Right ventricle myocardium inferior (tissue), 1 donor: ENCODE results near the gene SASS6. TPM values are rescaled to one million over a fixed set of nuclear protein-coding genes. Genes with fewer than 3 reads are reported as not detected.

ENCODE experiments used
- ATAC-seq: fragments of 200-7000 bp; cut with Tn5 transposase; one replicate; pipeline ENCODE4 v1.9.1; 2020; ENCODE audit warnings: mild to moderate bottlenecking, moderate library complexity
- DNase-seq: peaks from one replicate; pipeline ENCODE4 v3.0.0; 2021; ENCODE audit errors: missing footprints
- intact Hi-C: fragments of 100-400 bp; cut with DNase I; formaldehyde crosslinking; loops from one replicate; pipeline ENCODE4 v1.11.0; 2022
- long read RNA-seq: library from polyadenylated mRNA; unstranded; transcript quantifications from one replicate; pipeline ENCODE4 v2.0.0, GENCODE V29; 2021
- total RNA-seq: library from RNA; stranded (reverse); fragmentation: NEBNext Ultra II Directional; extraction: Animal tissue kit (Norgen Biotek cat#: 25700); gene quantifications from one replicate; pipeline ENCODE4 v1.2.1, GENCODE V29; 2021
- donor health status: DM: no; HTN: yes; CAD: no; lungs with severe emphysema.

The SASS6 gene, protein sequence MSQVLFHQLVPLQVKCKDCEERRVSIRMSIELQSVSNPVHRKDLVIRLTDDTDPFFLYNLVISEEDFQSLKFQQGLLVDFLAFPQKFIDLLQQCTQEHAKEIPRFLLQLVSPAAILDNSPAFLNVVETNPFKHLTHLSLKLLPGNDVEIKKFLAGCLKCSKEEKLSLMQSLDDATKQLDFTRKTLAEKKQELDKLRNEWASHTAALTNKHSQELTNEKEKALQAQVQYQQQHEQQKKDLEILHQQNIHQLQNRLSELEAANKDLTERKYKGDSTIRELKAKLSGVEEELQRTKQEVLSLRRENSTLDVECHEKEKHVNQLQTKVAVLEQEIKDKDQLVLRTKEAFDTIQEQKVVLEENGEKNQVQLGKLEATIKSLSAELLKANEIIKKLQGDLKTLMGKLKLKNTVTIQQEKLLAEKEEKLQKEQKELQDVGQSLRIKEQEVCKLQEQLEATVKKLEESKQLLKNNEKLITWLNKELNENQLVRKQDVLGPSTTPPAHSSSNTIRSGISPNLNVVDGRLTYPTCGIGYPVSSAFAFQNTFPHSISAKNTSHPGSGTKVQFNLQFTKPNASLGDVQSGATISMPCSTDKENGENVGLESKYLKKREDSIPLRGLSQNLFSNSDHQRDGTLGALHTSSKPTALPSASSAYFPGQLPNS
- 2.2 TPM for total RNA-seq
- long read RNA-seq, partial matches to known transcripts: 0 of 3 reads
- long read RNA-seq, other reads (novel, unspliced or antisense): 0 of 3 reads

DNA sequence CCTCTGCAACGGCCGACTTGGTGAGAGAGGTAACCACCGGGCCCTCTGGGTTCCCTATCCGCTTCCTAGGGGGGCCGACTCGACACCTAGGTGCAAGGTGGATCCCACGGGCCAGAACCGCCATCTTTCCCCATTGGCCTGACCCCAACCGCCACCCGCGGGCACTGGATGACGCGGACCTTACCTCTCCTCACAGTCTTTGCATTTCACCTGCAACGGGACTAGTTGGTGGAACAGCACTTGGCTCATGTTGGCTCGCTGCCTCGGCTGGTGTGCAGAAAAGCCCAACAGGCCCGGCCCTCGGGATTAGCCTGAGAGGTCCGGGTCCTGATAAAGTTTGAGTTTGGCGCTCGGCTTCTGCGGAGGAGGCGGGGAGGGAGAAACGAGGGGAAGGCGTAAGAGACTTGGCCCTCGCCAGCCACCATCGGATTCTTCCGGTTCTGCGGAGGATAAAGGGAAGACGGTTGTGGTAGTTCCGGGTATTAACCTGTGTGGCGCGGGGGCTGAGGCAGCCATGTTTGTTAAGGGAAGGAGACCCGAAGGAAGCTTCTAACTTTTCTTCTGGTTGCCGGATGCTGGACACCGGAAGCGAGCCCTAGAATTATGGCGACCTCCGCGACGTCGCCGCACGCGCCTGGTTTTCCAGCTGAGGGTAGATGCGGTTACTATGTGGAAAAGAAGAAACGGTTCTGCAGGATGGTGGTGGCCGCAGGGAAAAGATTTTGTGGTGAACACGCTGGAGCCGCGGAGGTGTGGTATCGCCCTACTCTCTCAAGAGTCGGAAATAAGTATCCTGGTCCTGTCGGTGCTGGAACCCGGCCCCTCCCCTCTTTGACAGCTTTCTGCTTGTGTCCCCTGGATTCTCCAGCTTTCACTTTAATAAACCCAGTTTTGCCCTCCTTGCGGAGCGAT is at the start of gene SASS6, which contains the start of gene TRMT13:
SASS6 (minus strand) TSS at position 365 of the 912 bp plus-strand sequence; CDS start at position 249, 116 bp downstream.
TRMT13 (plus strand) TSS at position 598 of the 912 bp plus-strand sequence; CDS start at position 604, 6 bp downstream.
- DNase-seq (peak; percentile 98), ATAC-seq (peak; percentile 100)
- intact Hi-C loops: loop anchor here (5.0 to 10.0 kb wide), 3 partner anchors 134 to 762 kb away; partner anchors contain the start of genes EXTL2, RTCA and SLC30A7

GRCh38 chr1:100178091-100178490 is 45.4 kb upstream of the SASS6 start, which contains the start of gene LRRC39:
Gene LRRC39, minus strand, starts transcription at chr1:100178256. Its CDS starts 9,740 bp downstream, at chr1:100168516.
- DNase-seq (no peak), ATAC-seq (peak; percentile 67)
- intact Hi-C loops: loop anchor here (5.0 kb wide), 2 partner anchors 39 to 89 kb away; partner anchors contain the start of gene RTCA

- ATAC-seq: no peak
- no peak for DNase-seq
- intact Hi-C loops: loop anchor here (5.0 kb wide), 2 partner anchors 40 to 90 kb away; partner anchors contain the start of gene RTCA
Measured at GRCh38 chr1:100177295-100178041, 44.7 kb upstream of the SASS6 start.

- DNase-seq (no peak), ATAC-seq (no peak)
- intact Hi-C loops: no loop called here
Measured at GRCh38 chr1:100168051-100168450, 35.3 kb upstream of the SASS6 start.

- no peak for ATAC-seq
- intact Hi-C loops: no loop called here
- no peak for DNase-seq
Measured at GRCh38 chr1:100164702-100165101, 32.0 kb upstream of the SASS6 start.

DNA sequence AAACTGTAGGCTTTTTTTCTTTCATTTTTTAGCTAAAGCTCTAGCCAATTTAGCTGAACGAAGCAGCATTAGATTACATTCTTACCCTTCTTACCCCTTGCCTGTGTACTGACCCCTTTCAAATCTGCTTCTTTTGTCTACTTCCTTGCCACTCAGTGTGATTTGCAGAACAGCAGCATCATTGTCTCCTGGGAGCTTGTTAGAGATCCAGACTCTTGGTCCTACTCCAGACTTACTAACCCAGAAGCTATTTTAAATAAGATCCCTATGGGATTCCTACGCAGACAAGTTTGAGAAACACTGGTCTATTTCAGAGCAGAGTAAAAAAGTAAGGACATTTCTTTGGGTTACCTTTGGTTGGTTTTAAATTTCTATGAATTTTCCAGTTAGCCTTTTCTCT is 31.5 kb upstream of the SASS6 start:
- ATAC-seq: peak; percentile 67
- intact Hi-C loops: no loop called here
- no peak for DNase-seq

GRCh38 chr1:100162881-100163280 is 30.2 kb upstream of the SASS6 start:
- intact Hi-C loops: no loop called here
- ATAC-seq: no peak
- no peak for DNase-seq

DNA sequence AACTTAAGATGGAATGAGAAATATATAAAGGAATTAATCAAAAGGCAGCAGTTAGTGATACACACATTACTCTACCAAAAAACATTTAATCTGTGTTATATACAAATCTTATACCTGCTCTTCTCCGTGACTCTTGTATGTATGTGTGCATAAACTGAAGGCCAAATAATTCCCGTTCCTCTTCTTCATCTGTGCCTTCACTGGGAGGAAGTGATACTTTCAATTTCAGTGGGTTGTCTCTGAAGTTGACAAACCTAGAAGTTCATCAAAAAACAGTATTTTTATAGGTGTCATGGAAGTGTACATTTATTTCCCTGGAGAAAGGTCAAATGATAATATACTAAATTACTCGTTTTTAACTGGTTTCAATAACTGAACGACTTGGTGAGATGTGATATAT is 19.5 kb upstream of the SASS6 start:
- intact Hi-C loops: no loop called here
- no peak for ATAC-seq
- no peak for DNase-seq

DNA sequence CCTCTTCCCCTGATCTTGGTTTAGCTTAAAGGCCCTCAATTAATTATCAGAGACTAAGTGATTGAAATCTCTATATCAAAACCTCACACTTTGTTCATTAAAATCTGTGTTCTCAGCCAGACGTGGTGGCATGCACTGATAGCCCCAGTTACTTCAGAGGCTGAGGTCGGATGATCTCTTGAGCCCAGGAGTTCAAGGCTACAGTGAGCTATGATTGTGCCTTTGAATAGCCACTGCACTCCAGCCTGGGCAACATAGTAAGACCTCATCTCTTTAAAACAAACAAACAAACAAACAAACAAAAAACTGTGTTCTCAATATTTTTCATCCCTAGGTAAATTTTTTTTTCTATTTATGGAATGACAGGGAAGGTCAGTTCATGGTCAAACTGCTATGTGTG is 18.9 kb upstream of the SASS6 start:
- ATAC-seq (no peak), DNase-seq (no peak)
- intact Hi-C loops: no loop called here

DNA sequence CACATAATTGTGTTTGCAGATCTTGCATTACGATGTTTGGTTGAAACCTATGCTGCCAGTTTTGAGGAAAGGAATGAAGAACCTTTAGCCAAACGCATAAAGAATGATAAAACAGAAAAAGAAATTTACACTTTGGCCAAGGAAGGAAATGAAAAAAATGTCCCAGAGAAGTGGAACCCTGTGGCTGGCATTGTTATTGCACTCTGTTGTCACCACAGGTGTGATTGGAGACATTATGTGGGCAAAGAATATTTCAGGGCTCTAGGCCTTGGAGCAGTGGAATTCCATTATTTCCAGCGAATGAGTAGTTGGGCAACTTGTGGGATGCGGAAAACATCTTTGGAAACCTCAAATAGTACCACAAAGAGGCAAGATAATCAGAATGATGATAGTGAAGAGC is 15.1 kb upstream of the SASS6 start:
- intact Hi-C loops: no loop called here
- ATAC-seq (no peak), DNase-seq (no peak)

DNA sequence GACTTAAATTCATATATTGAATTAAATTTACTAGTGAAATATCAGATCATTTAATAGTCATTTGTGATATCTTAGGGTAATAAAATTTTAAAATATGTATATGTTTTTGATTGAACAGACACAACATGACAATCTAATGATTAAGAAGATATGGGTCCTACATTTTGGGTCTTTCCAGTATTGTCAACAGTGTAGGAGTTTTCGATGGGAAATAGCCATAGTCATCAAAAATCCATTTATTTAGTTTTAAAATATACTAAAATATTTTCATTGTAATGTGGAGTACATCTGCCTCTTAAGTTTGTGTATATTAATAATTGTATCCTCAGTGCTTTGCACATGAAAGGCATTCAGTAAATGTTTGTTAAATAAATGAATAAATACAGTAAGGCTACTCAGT is 14.2 kb upstream of the SASS6 start:
- ATAC-seq: no peak
- DNase-seq: no peak
- intact Hi-C loops: no loop called here

DNA sequence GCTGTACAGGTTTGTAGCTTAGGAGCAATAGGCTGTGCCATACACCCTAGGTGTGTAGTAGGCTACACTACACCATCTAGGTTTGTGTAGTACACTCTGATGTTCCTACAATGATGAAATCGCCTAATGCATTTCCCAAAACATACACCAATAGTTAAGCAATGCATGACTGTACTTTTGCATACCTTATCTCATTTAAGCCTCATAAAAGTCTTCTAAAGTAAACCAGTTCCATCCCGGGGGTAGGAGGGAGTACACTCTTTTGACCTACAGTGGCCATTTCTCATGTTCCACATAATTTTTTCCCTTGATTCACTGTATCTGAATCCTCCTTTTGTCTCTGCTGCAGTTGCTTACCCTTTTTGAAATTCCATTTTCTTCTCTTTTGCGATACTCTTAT is 12.4 kb upstream of the SASS6 start:
- DNase-seq: no peak
- ATAC-seq: no peak
- intact Hi-C loops: no loop called here

GRCh38 chr1:100142343-100142742 is 9.6 kb upstream of the SASS6 start:
- ATAC-seq: no peak
- DNase-seq: no peak
- intact Hi-C loops: loop anchor here (5.0 kb wide), 1 partner anchor 255 kb away; no protein-coding TSS in a partner anchor

GRCh38 chr1:100141192-100141591 is 8.5 kb upstream of the SASS6 start:
- ATAC-seq (no peak), DNase-seq (no peak)
- intact Hi-C loops: loop anchor here (5.0 kb wide), 1 partner anchor 254 kb away; no protein-coding TSS in a partner anchor

- DNase-seq: no peak
- intact Hi-C loops: loop anchor here (10.0 kb wide), 2 partner anchors 223 to 757 kb away; partner anchors contain the start of genes EXTL2 and SLC30A7
- no peak for ATAC-seq
Measured at GRCh38 chr1:100137602-100138001, 4.9 kb upstream of the SASS6 start.

DNA sequence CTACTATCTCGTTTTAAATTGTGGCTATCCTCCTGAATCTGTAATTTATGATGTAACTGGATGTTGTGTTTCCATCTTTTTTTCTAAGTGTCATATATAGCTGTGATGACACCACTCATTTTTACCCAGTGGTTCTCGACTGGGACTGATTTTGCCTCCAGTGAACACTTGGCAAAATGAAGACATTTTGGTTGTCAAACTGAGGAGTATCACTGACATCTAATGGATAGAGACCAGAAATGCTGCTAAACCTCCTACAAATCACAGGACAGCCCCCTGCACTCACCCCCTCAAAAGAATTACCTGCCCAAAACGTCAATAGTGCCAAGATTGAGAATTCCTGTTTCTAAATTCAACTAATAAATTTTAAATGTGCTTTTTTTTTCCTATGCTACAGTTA is 2.1 kb upstream of the SASS6 start:
- DNase-seq (no peak), ATAC-seq (no peak)
- intact Hi-C loops: loop anchor here (5.0 to 10.0 kb wide), 3 partner anchors 132 to 760 kb away; partner anchors contain the start of genes EXTL2, RTCA and SLC30A7

- intact Hi-C loops: loop anchor here (5.0 to 10.0 kb wide), 3 partner anchors 136 to 763 kb away; partner anchors contain the start of genes EXTL2, RTCA and SLC30A7
- ATAC-seq: no peak
Measured at GRCh38 chr1:100131623-100132022, 1.1 kb downstream of the SASS6 start.

More at GRCh38 chr1:100131623-100132022, 1.1 kb downstream of the SASS6 start:
- no peak for DNase-seq
